ENCODE measurements around the gene PCNX2.

The PCNX2 gene

DNA sequence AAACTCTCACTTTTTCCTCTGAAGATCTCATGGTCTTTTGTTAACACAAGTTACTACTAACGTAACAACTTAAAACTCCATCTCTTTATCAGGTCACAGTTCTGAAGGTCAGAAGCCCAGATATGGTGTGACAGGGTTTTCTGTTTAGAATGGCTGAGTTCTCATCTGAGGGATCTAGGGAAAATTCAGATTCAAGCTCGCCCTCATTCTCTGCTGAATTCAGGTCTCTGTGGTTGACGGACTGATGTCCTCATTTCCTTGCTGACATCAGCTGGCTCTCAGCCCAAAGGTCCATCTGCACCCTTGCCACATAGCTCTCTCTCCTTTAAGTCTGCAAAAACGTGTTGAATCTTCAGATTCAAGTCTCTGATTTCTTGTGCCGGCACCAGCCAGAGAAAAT, 351.2 kb downstream of the PCNX2 start:
- TF ChIP-seq, protein P1, sequence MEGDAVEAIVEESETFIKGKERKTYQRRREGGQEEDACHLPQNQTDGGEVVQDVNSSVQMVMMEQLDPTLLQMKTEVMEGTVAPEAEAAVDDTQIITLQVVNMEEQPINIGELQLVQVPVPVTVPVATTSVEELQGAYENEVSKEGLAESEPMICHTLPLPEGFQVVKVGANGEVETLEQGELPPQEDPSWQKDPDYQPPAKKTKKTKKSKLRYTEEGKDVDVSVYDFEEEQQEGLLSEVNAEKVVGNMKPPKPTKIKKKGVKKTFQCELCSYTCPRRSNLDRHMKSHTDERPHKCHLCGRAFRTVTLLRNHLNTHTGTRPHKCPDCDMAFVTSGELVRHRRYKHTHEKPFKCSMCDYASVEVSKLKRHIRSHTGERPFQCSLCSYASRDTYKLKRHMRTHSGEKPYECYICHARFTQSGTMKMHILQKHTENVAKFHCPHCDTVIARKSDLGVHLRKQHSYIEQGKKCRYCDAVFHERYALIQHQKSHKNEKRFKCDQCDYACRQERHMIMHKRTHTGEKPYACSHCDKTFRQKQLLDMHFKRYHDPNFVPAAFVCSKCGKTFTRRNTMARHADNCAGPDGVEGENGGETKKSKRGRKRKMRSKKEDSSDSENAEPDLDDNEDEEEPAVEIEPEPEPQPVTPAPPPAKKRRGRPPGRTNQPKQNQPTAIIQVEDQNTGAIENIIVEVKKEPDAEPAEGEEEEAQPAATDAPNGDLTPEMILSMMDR (IDR thresholded peaks at IDR 0.05) = no peak

DNA sequence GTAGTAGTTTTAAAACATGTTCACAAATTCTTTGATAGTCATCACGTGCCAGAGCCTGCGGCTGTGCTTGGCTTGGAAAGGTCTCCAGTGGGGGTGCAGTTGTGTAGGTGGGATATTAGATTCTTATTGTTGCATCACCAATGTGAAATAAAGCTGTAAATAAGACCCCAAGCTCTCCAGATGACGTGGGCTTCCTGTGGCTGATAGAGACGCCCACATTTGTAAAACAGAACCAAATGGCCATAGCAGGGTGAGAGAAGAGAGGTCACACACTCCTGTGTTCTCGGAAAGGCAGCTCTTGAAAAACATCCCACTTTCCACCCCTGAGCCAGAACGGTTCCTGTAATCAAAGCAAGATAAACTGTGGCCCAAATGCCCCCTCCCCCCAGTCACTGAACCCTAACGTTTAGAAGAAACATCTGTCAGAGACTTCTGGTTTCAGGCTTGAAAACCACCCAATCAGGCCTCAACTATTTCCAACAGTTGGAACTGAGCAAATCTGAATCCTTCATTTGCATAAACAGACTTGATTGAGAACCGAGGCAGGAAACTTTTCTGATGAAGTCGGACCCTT, 351.8 kb downstream of the PCNX2 start:
- TF ChIP-seq, protein P1 (IDR thresholded peaks at IDR 0.05) = no peak

DNA sequence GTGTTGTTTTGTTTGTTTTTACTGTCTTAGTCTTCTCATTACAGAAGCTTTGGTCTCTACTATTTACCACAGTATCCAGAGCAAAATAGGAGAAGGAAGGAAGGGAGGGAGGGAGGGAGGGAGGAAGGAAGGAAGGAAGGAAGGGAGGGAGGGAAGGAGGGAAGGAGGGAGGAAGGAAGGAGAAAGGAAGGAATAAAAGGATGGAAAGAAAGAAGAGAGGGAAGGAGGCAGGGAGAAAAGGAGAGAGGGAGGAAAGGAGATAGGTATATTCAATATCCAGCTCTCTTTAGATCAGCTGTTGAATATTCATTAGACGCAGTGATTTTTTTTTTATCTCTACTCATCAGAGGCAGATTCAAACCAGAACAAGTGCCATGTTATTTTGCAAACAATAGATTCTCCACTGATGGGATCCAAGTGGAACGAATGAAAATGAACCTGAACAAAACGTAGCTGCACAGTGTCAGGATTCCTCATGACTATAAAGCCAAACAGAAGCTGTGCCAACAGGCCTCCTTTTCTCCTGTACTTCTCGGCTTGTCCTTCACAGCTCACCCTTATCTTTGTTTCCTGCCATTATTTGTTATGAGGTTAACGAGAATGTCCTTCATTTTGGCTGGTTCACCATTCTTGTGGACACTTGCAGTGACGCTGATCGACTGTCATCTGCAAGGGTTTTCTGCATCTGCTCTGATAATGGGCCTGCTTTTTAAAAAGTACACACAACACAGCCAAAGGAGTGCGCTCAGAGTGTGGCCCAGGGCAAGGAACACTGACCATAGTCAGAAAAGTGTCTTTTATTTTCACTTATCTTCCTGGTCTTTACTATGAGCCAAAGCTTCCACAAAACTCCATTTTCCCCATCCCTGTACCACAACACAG, 352.9 kb downstream of the PCNX2 start:
- TF ChIP-seq, protein P1 (IDR thresholded peaks at IDR 0.05) = no peak

DNA sequence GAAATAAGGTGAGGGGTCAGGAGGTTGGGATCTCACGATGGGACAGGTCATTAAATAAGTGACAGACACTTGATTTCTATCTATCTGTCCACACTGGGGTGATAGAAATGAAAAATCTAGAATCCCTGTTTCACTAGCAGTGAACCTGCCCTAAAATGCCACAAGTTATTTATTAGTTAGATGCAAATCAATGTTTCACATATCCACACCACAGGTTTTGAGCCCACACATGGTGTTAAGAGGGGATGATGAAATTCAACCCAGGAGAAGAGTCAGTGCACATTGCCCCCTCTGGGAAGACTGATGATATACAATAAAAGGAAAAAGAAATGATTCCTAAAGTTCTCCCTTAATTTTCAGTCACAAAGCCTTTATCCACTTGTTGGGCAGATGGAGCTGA, 355.3 kb downstream of the PCNX2 start:
- TF ChIP-seq, protein P1 (IDR thresholded peaks at IDR 0.05) = no peak

DNA sequence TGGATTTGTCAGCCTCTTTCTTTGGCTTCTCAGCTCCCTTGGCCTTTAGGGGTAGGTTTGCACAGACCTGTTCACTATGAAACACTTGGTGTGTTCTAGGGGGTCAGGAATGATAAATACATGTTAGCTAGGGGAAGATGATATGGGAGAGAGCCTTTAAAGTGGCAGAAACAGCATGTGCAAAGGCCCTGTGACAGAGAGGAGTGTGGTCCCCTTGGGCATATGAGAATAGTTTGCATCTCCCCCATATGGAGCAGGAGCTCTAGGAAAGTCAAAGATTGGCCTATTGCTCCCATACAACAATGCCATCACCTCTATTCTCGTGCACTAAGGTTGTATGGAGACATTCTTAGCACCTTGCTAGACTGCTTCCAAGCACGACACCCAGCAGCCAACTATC, 355.8 kb downstream of the PCNX2 start:
- TF ChIP-seq, protein P1 (IDR thresholded peaks at IDR 0.05) = no peak

DNA sequence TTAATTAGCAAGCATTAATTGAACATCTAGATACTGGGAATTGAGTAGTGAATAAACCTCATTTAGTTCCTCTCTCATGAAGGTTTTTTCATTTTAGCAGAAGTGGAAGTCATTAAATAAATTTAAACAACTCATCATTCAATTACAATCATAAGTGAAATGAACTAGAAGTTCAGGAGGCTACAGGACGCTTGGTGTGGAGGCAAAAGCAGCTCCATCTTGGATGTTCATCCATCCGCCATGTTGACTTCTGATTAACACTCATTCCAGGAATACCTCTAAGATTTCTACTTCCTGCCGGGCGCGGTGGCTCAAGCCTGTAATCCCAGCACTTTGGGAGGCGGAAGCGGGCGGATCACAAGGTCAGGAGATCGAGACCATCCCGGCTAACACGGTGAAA, 356.6 kb downstream of the PCNX2 start:
- TF ChIP-seq, protein P1 (IDR thresholded peaks at IDR 0.05) = no peak

DNA sequence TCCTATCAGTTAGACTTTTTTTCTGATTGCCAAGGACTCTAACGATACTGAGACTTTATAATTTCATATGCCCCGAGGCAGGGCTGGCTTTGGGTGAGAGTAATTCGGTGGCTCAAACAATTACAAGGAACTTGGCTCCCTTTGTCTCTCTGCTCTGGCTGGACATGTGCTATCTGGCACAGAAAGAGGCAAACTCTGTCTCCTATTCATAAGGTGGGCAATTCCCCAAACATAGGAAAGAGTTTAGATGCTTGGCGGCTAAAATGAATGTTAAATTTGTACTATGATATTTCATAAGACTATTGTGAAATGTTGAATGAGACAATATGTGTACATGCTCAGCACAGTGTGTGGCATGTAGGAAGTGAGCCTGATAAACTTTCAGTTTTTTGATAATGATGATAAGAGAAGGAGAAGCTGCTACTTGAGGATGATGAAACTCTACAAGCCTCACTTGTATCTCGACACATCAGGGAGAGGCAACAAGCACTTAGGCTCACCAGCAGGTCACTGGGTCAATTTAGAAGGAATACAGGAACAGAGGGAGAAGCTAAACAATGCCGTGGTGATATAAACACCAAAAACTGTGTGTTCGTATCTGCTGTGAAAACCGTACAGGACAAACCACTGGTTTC, 357.7 kb downstream of the PCNX2 start:
- TF ChIP-seq, protein P1 (IDR thresholded peaks at IDR 0.05) = no peak
